OCI-LY7 (cell line): ENCODE data around the gene PLD1. TPM values are rescaled to one million over a fixed set of nuclear protein-coding genes. Genes with fewer than 3 reads are reported as not detected.

Experiments used
- BruUV-seq: library from RNA; stranded (reverse); fragments of 400-500 nt; replicated peaks from 2 replicates; lab custom pipeline; 2021; lab: Mats Ljungman, UMichigan
- CTCF ChIA-PET: fragments of 300-600 bp; sonication (Branson Sonifier 250); formaldehyde crosslinking; loops from one replicate; lab custom pipeline; 2022; ENCODE audit warnings: antibody characterized with exemption; ENCODE audit not compliant: unreplicated experiment; lab: Charles Lee
- POLR2A ChIA-PET: fragments of 300-600 bp; sonication (Branson Sonifier 250); formaldehyde crosslinking; loops from one replicate; lab custom pipeline; 2022; ENCODE audit warnings: antibody characterized with exemption; lab: Charles Lee
- DNase-seq: peaks from one replicate; pipeline ENCODE4 v3.0.0-alpha.2; 2015; ENCODE audit warnings: low spot score
- H2AFZ ChIP-seq: fragments of 200-600 bp; sonication (generic), shearing (Covaris generic); 2 replicates; pipeline ENCODE4 v1.6.1; 2014; ENCODE audit warnings: mild to moderate bottlenecking, antibody characterized with exemption, low read length, moderate library complexity
- H3K27ac ChIP-seq: fragments of 200-600 bp; sonication (generic); 2 replicates; pipeline ENCODE4 v1.5.1; 2014; ENCODE audit warnings: mixed run types, low read depth, mild to moderate bottlenecking, moderate library complexity, low read length, inconsistent platforms; ENCODE audit not compliant: poor library complexity, severe bottlenecking
- H3K36me3 ChIP-seq: fragments of 200-600 bp; sonication (generic); 2 replicates; pipeline ENCODE4 v1.6.1; 2014; ENCODE audit warnings: mild to moderate bottlenecking, antibody characterized with exemption, low read length, moderate library complexity, mixed read lengths; ENCODE audit not compliant: insufficient read depth
- H3K4me1 ChIP-seq: fragments of 200-600 bp; sonication (generic); 2 replicates; pipeline ENCODE4 v1.5.1; 2014; ENCODE audit warnings: mild to moderate bottlenecking, low read length; ENCODE audit not compliant: insufficient read depth, poor library complexity, severe bottlenecking
- H3K4me2 ChIP-seq: fragments of 200-600 bp; sonication (generic); 2 replicates; pipeline ENCODE4 v1.6.1; 2014; ENCODE audit warnings: mild to moderate bottlenecking, low read length
- H3K4me3 ChIP-seq: fragments of 200-600 bp; sonication (generic); 2 replicates; pipeline ENCODE4 v1.5.1; 2014; ENCODE audit warnings: mild to moderate bottlenecking, low read depth, low read length; ENCODE audit not compliant: poor library complexity, severe bottlenecking
- H3K79me2 ChIP-seq: fragments of 200-600 bp; sonication (generic); 2 replicates; pipeline ENCODE4 v1.6.1; 2016; ENCODE audit warnings: low read depth, mild to moderate bottlenecking, low read length, moderate library complexity, mixed read lengths; ENCODE audit not compliant: insufficient read depth
- H3K9me2 ChIP-seq: fragments of 200-600 bp; sonication (generic); 2 replicates; pipeline ENCODE4 v1.6.1; 2016; ENCODE audit warnings: mild to moderate bottlenecking, low read length, mixed read lengths; ENCODE audit not compliant: insufficient read depth
- H3K9me3 ChIP-seq: fragments of 200-600 bp; sonication (generic); 2 replicates; pipeline ENCODE4 v1.6.1; 2014; ENCODE audit warnings: mild to moderate bottlenecking, mixed run types, low read length, mixed read lengths
- H4K20me1 ChIP-seq: fragments of 200-600 bp; sonication (generic); 2 replicates; pipeline ENCODE4 v1.6.1; 2014; ENCODE audit warnings: mild to moderate bottlenecking, antibody characterized with exemption, low read length, moderate library complexity, mixed read lengths; ENCODE audit not compliant: insufficient read depth
- CTCF ChIP-seq: fragments of 200-600 bp; sonication (generic); conservative IDR thresholded peaks from 2 replicates; pipeline ENCODE4 v1.5.1; 2014; ENCODE audit warnings: mild to moderate bottlenecking, antibody characterized with exemption, low read length, moderate library complexity, mixed read lengths
- EZH2phosphoT487 ChIP-seq: fragments of 200-600 bp; sonication (generic); IDR thresholded peaks from 2 replicates; pipeline ENCODE4 v1.6.1; 2018; ENCODE audit warnings: low read depth, borderline replicate concordance, mild to moderate bottlenecking, mixed run types, antibody characterized with exemption, low read length, moderate library complexity, mixed read lengths
- intact Hi-C: fragments of 100-400 bp; cut with micrococcal nuclease; formaldehyde crosslinking; loops from one replicate; pipeline ENCODE4 v1.10.0; 2022; ENCODE audit not compliant: unreplicated experiment
- total RNA-seq, 2 experiments: library from RNA; depleted of rRNA in 1 of 2; stranded (reverse); fragments of >200 nt in 1 of 2; shearing (Covaris generic) in 1 of 2; gene quantifications; 2 replicates each; pipeline ENCODE4 v1.2.3, GENCODE V29; 2014 to 2022

PLD1 gene
- total RNA-seq, 2 experiments from 2014 or later: not detected

DNA sequence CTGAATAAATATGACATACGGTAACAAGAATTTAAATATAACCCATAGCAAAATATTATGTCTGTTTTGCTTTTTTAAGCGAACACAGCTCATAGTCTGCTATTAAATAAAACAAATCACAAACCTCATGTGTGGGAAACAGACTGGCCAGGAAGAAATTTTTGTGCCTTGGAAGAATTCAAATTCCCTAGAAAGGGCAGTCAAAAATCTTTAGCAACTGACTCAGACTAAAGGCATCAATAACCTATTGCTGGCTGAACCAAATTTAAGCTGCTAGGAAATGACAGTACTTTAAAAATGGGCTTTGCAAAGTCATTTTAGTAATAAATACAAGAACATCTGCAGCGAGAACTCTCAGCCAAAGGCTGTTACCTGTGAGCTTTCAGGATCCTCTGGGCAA, 151.4 kb downstream of the PLD1 start:
- ChIA-PET CTCF (no interaction called here), POLR2A (interaction anchor here (0.6 kb wide), 1 partner anchor 740 kb away, joined by 3 read pairs; no protein-coding TSS in a partner anchor)
- Histone ChIP-seq H3K4me1 (no peaks in the 10 kb centered on the region), H3K9me2 (no peaks in the 10 kb centered on the region), H3K27ac (no peak overlapping the region), H2AFZ (no peak overlapping the region), H4K20me1 (no peaks in the 10 kb centered on the region), H3K36me3 (no peaks in the 10 kb centered on the region), H3K4me2 (no peak overlapping the region), H3K9me3 (no peaks in the 10 kb centered on the region), H3K79me2 (no peaks in the 10 kb centered on the region), H3K4me3 (no peak overlapping the region)
- intact Hi-C loops: no loop called here
- TF ChIP-seq EZH2phosphoT487: no peak
- TF ChIP-seq CTCF: no peak
- no peak for DNase-seq
- BruUV-seq: no TSS peak

DNA sequence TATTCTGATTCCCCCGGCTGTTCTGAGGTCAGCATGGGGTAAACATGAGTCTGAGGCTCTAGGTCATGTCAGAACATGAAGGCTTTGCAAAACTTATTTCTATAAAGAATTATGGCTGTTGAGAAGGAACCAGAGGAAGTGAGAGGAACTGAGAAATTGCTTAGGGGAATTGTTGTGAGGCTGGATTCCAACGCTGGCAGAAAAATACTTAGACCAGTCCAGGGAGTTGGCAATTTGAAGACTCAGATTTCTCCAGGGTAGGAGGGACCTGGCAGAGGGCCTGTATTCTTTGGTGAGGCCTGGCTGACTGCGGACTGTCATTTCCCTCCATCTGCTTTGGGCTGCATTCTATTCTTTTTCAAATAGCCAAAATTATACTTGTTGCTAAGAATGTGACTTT, 155.5 kb downstream of the PLD1 start:
- no peaks in the 10 kb centered on the region for H3K9me2 ChIP-seq
- DNase-seq: no peak
- no peaks in the 10 kb centered on the region for H3K36me3 ChIP-seq
- H3K27ac ChIP-seq: no peak overlapping the region
- no peaks in the 10 kb centered on the region for H3K4me1 ChIP-seq
- ChIA-PET CTCF (no interaction called here), POLR2A (interaction anchor here (0.6 kb wide), 1 partner anchor 822 kb away, joined by 6 read pairs; no protein-coding TSS in a partner anchor)
- no peaks in the 10 kb centered on the region for H3K9me3 ChIP-seq
- intact Hi-C loops: no loop called here
- no peak overlapping the region for H2AFZ ChIP-seq
- BruUV-seq: no TSS peak
- TF ChIP-seq EZH2phosphoT487 (no peak), CTCF (no peak)
- no peaks in the 10 kb centered on the region for H4K20me1 ChIP-seq
- H3K4me2 ChIP-seq: no peak overlapping the region
- H3K79me2 ChIP-seq: no peaks in the 10 kb centered on the region
- no peak overlapping the region for H3K4me3 ChIP-seq

DNA sequence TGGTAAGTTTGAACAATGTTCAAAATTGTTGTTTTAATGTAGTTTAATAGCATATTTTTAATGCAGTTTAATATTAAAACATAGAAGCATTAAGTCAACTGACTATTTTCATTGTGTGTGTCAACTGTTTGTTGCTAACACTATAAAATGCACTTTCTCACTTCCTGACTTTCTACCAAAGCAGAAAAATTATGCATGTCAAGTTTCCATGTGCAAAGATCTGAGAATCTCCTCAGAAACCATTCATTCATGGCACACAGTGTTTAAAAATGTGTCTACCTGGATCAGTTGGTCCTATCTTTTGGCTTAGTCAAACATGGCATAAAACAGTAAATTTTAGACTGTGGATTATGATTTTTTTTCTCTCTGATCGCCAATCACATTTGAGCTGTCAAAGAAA, 156.0 kb downstream of the PLD1 start:
- Histone ChIP-seq H3K79me2 (no peaks in the 10 kb centered on the region), H3K4me1 (no peaks in the 10 kb centered on the region), H4K20me1 (no peaks in the 10 kb centered on the region), H3K9me3 (no peaks in the 10 kb centered on the region), H3K4me2 (no peak overlapping the region), H2AFZ (no peak overlapping the region), H3K36me3 (no peaks in the 10 kb centered on the region), H3K27ac (no peak overlapping the region), H3K9me2 (no peaks in the 10 kb centered on the region), H3K4me3 (no peak overlapping the region)
- TF ChIP-seq CTCF (no peak), EZH2phosphoT487 (no peak)
- ChIA-PET CTCF (no interaction called here), POLR2A (no interaction called here)
- intact Hi-C loops: no loop called here
- BruUV-seq: no TSS peak
- no peak for DNase-seq
